NCI-H2107 (cell line): Measurements from ENCODE around the gene KRTAP15-1.

Experiments
- DNase-seq: peaks from one replicate; lab custom pipeline; 2025; lab: John Stamatoyannopoulos, UW

The KRTAP15-1 gene

DNA sequence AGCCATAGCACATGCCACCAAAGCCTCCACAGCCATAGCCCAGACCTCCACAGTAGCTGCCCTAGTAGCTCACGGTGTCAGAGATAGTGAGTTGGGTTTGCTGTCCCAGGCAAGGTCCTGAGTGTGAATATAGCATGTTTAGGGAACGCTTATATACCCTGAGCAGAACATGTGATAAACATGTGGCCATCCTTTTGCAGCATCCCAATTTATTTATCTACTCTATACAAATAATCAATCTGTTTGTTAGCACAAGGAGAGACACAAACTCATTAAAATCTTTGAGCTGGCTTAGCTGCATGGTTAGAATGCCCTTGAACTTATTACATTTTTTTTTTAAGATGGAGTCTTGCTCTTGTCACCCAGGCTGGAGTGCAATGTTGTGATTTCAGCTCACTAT, 47.3 kb downstream of the KRTAP15-1 start, which contains the start of gene KRTAP19-2:
KRTAP19-2 (minus strand) TSS at position 101 of the 400 bp plus-strand sequence; CDS start at position 13, 88 bp downstream.
- DNase-seq = no peak
